Spleen (tissue), 7 donors: Measurements from ENCODE around the gene SUN1.

Experiments
- CTCF ChIP-seq, 11 experiments: fragments of 200-600 bp in 7 of 11; fragments of 450-650 bp in 4 of 11; sonication (generic) in 4 of 11; IDR thresholded peaks in 8 of 11; conservative IDR thresholded peaks in 3 of 11; 1 replicate in 7 of 11; 2 replicates in 4 of 11; pipeline versions ENCODE4 v1.4.0 to v1.8.0; 2016 to 2021; ENCODE audit warnings: antibody characterized with exemption in 11 of 11, inconsistent platforms in 4 of 11, mild to moderate bottlenecking in 1 of 11
- POLR2A ChIP-seq, 3 donors: fragments of 450-650 bp; IDR thresholded peaks; one replicate each; pipeline ENCODE4 v1.5.1; 2017; ENCODE audit warnings: antibody characterized with exemption in 3 of 3, mild to moderate bottlenecking in 1 of 3
- POLR2AphosphoS5 ChIP-seq, 3 donors: sonication (generic); formaldehyde crosslinking; IDR thresholded peaks; one replicate each; pipeline ENCODE4 v1.5.1; 2017; ENCODE audit warnings: antibody characterized with exemption in 3 of 3
- donor health status: DM: no; HTN: no; CAD: no; lungs with moderate emphysema.
- donor health status: DM: no; HTN: no; CAD: no.
- donor health status: DM: no; HTN: no; CAD: no.

GRCh38 chr7:832968-833424 is 720 bp downstream of the SUN1 start:
- TF ChIP-seq POLR2A (IDR thresholded peaks at IDR 0.05) (no peak), CTCF (IDR thresholded peaks at IDR 0.05 in 8 of 11, conservative IDR thresholded peaks at IDR 0.05 in 3 of 11) (no peak), POLR2AphosphoS5 (IDR thresholded peaks at IDR 0.05) (no peak)
